ENCODE data around the gene LYZL4.

- TF ChIP-seq CTCF (IDR thresholded peaks at IDR 0.05) (no peak), POLR2AphosphoS5 (IDR thresholded peaks at IDR 0.05) (no peak), POLR2A (IDR thresholded peaks at IDR 0.05) (no peak)
Measured at GRCh38 chr3:42439261-42440115, 29.1 kb upstream of the LYZL4 start.
